HG02678 (cell line): ENCODE results near the gene MAL.
"Not testable (repeated sequence)": the region's sequence is repeated elsewhere in the genome, so short reads cannot be mapped to it uniquely, and the experiment has no call there.

Experiments
- ATAC-seq: cut with Tn5 transposase; IDR thresholded peaks from one replicate; pipeline ENCODE4 v1.9.1; 2021; ENCODE audit warnings: mild to moderate bottlenecking, moderate library complexity; ENCODE audit not compliant: unreplicated experiment

Gene MAL

GRCh38 chr2:95031726-95032116 lies 6.2 kb downstream of the MAL start:
- ATAC-seq: no peak

DNA sequence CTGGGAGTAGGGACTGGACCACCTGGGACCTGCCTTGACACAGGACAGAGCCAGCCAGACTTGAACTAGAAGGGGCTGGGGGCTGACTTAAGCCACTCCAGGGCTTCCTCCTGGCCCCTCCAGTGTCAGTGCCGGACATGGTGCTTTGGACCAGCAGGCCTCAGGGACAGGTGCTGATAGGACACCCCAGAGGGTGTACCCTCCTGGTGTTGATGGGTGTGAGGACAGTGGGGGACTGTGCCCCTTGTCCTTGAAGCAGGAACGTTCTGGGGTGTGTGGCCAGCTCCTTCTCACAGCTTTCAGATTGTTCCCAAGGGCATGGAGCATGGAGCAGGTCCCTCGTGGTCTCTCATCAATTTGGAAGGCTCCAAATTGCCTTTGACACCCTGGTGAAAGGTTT lies 6.8 kb downstream of the MAL start:
- no peak for ATAC-seq

GRCh38 chr2:95032868-95033603 lies 7.5 kb downstream of the MAL start:
- no peak for ATAC-seq

- ATAC-seq: no peak
Observed at GRCh38 chr2:95034221-95034620, 8.7 kb downstream of the MAL start.

DNA sequence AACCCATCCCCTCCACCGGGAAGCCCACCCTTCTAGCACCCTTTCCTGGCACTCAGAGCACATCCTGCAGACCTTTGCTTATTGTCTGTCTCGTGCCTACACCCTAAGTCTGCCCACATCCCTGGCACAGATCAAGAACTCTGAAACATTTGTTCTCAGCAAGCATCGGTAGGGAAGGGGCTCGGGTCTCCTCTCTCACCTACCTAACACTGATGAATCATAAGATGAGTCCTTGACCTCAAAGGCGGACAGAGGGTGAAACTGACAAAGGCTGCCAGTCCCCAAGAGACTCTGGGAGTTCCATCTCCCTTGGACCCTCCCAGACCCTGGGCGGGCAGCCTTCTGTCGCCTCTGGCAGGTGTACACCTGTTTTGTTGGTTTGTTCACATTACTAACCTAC lies 9.3 kb downstream of the MAL start:
- no peak for ATAC-seq

DNA sequence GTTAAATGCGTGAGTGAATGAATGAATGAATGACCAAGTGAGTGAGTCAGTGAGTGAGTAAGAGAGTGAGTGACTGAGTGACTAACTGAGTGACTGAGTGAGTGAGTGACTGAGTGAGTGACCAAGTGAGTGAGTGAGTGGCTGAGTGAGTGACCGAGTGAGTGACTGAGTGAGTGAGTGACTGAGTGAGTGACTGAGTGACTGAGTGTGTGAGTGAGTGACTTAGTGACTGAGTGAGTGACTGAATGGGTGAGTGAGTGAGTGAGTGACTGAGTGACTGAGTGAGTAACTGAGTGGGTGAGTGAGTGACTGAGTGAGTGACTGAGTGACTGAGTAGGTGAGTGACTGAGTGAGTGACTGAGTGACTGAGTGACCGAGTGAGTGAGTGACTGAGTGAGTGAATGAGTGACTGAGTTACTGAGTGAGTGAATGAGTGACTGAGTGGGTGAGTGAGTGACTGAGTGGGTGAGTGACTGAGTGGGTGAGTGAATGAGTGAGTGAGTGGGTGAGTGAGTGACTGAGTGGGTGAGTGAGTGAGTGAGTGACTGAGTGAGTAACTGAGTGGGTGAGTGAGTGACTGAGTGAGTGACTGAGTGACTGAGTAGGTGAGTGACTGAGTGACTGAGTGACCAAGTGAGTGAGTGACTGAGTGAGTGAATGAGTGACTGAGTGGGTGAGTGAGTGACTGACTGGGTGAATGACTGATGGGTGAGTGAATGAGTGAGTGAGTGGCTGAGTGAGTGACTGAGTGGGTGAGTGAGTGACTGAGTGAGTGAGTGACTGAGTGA lies 11.3 kb downstream of the MAL start:
- ATAC-seq: no peak

DNA sequence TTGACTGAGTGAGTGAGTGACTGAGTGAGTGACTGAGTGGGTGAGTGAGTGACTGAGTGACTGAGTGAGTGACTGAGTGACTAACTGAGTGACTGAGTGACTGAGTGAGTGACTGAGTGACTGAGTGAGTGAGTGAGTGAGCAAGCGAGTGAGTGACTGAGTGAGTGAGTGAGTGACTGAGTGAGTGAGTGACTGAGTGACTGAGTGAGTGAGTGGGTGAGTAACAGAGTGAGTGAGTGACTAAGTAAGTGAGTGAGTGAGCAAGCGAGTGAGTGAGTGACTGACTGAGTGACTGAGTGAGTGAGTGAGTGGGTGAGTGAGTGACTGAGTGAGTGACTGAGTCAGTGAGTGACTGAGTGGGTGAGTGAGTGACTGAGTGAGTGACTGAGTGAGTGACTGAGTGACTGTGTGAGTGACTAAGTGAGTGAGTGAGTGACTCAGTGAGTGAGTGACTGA lies 11.9 kb downstream of the MAL start:
- ATAC-seq: no peak

GRCh38 chr2:95037841-95038585 lies 12.5 kb downstream of the MAL start:
- ATAC-seq: not testable (repeated sequence)

- ATAC-seq: no peak
Observed at GRCh38 chr2:95038635-95039298, 13.3 kb downstream of the MAL start.

- ATAC-seq: no peak
Observed at GRCh38 chr2:95039363-95039762, 13.9 kb downstream of the MAL start.

- no peak for ATAC-seq
Observed at GRCh38 chr2:95039978-95040377, 14.5 kb downstream of the MAL start.

- no peak for ATAC-seq
Observed at GRCh38 chr2:95040426-95040825, 14.9 kb downstream of the MAL start.

DNA sequence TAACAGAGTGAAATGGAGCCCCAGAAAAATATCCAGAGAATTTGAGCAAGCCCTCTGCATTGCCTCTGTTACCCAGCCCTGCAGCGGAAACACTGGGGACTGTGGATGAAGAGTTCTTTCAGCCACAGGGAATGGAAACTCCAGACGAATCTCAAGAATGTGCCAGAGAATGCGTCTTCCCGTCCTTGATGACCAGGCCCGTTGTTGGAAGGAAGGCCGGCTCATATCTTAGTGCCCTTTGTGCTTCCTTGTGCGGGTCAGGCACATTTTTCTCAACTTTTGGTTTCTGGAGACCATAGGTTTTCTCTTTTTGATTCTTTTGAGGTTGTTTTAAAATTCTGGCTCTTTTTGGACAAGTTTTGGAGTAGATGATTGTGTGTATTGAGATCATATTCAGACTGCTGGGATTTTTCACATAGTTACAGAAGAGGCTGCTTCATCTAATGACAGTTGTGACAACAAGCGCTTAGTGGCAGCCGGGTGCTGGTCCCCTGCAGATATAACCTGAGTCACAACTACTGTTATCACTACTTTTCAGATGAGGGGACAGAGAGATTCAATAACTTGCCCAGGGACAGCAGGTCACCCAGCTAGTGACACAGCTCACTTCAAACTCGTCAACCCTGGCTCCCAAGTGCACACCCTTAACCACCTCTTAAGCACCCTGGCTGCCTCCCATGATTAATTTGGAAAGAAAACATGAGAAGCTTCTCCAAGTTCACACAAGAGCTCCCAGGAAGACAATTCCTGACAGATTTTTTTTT lies 15.7 kb downstream of the MAL start:
- ATAC-seq: no peak

DNA sequence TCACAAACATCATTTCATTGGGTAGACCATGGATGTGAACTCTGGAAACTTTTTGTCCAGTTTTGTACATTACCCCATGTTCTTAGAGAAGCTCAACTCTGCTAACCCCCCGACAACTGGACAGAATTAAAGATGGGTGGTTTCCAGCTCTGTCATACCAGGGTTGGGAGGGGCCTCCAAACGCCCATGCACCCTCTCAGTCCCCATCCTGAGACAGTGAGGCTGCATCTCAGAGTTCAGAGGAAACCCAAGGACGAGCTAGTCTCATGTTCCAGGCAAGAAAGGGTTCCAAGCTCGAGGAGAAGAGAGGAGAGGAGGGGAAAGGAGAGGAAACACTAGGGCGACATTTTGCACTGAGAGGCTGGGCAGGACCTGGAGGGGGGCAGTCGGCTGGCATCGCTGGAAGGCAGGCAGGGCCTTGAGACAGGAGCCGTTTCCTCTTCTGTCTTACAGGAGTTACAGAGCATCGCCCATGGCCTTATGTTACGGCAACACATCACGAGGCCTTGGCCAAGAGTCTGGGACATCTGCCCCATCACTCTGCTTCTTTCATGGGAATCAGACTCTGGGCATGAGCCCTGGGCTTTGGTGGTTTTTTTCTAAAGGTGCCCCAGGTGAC lies 16.4 kb downstream of the MAL start:
- ATAC-seq: no peak

GRCh38 chr2:95042472-95043271 lies 17.2 kb downstream of the MAL start:
- no peak for ATAC-seq

DNA sequence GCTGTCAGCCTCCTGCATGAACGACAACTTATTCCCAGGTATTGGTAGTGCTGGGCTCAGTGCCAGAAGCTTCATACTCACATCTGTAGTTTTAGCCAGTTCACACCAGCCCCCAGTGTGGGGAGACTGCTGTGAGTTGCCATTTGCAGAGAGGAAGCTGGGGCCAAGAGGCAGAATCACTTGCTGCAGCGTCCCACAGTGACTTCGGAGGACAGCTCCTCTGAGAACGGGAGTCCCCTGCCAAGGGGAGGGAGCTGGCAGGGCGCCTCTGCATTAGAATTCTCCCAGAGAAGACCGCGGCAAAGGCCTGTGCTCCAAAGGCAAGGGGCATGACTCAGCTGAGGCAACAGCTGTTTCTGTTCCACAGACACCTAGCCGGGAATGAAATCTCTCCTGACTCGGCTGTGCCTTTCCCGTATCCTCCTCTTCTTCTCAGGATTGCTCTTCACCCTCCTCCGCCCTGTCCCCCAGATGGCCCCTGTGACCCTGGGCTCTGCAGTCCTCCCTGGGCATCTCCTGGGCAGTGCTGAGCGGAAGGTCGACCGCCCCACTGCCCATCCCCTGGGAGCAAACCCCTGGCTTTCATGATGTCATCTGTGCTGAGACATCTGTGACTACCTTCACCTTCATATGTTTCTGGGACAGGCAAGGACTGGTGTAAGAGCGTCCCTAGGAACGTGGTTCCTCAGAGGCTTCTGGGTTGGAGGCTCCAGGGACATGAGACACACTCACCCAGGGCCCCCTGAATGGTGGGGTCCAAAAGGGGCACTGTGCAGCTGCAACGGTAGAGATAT lies 18.0 kb downstream of the MAL start:
- ATAC-seq: peak; percentile 42

DNA sequence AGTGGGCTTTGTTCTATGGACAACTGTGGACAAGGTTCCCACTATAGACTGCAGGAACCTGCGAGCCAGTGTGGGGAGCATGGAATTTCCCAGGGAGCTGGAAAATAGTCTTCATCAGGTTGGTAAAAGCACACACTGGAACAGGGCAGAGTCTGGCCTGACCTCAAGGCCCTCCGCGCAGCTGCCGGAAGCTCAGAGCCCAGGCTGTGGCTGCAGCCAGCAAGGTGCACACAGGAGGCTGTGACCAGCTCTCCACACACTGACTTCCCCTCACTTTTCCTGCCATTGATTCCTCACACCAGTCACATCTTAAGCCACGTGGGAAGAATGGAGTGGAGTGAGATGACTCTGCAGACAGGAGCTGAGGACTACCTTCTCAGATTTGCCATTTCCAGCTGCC lies 19.1 kb downstream of the MAL start:
- no peak for ATAC-seq

DNA sequence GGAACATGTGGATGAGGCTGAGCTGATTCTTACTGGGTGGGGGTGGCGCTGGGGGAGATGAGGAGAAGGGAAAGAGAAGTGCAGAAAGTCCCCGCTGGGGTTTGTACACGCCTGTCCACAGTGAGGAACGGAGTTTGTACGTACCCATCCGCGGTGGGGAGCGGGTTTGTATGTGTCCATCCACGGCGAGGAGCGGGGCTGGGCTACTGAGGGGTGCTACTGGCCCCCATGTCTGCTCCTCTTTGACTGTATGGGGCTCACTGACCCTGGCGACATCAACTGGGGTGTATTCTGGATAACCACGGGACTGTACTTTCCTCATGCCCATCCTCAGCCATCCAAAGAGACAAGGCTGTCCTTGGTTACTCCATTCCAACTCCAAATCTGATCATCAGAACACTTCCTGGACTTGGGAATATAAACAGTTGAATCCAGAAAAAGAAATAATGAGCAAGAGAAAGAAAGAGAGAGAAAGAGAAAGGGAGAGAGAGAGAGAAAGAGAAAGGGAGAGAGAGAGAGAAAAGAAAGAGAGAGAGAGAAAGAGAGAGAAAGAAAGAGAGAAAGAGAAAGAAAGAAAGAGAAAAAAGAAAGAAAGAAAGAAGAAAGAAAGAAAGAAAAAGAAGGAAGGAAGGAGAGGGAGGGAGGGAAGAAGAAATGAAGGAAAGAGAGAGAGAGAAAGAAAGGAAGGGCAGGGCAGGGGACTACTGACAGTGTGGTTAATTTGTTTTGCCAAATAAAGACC lies 21.0 kb downstream of the MAL start:
- ATAC-seq: no peak
